H9 (cell line): ENCODE measurements around the gene GRID2. TPM values are rescaled to one million over a fixed set of nuclear protein-coding genes. Genes with fewer than 3 reads are reported as not detected.

Source experiments
- DNase-seq: peaks from one replicate; pipeline ENCODE4 v3.0.0-alpha.2; 2017
- H2AFZ ChIP-seq: one replicate; pipeline ENCODE4 v1.6.1; 2013; ENCODE audit warnings: mild to moderate bottlenecking, low read length, control low read depth, moderate library complexity
- H2AK5ac ChIP-seq: 2 replicates; pipeline ENCODE4 v1.6.1; 2013; ENCODE audit warnings: low read length, control low read depth, mixed read lengths; ENCODE audit not compliant: insufficient read length
- H2BK120ac ChIP-seq: one replicate; pipeline ENCODE4 v1.6.1; 2013; ENCODE audit warnings: low read depth, mild to moderate bottlenecking, low read length, control low read depth, inconsistent platforms; ENCODE audit not compliant: poor library complexity, severe bottlenecking
- H2BK12ac ChIP-seq: 2 replicates; pipeline ENCODE4 v1.6.1; 2013; ENCODE audit warnings: low read length, control low read depth, mixed read lengths, low read depth; ENCODE audit not compliant: insufficient read length
- H2BK15ac ChIP-seq: 2 replicates; pipeline ENCODE4 v1.6.1; 2013; ENCODE audit warnings: low read depth, low read length, control low read depth
- H2BK20ac ChIP-seq: one replicate; pipeline ENCODE4 v1.6.1; 2013; ENCODE audit warnings: low read depth, mild to moderate bottlenecking, low read length, control low read depth, inconsistent platforms; ENCODE audit not compliant: poor library complexity, severe bottlenecking
- H2BK5ac ChIP-seq: 2 replicates; pipeline ENCODE4 v1.6.1; 2013; ENCODE audit warnings: low read length, control low read depth, mixed read lengths; ENCODE audit not compliant: insufficient read length
- H3K14ac ChIP-seq: 2 replicates; pipeline ENCODE4 v1.6.1; 2013; ENCODE audit warnings: low read length, control low read depth; ENCODE audit not compliant: insufficient read depth
- H3K18ac ChIP-seq: 2 replicates; pipeline ENCODE4 v1.6.1; 2013; ENCODE audit warnings: low read depth, mild to moderate bottlenecking, mixed read lengths, low read length, control low read depth; ENCODE audit not compliant: insufficient read length
- H3K23ac ChIP-seq: 2 replicates; pipeline ENCODE4 v1.6.1; 2013; ENCODE audit warnings: low read length, control low read depth, mixed read lengths, low read depth; ENCODE audit not compliant: insufficient read length
- H3K23me2 ChIP-seq: 2 replicates; pipeline ENCODE4 v1.6.1; 2013; ENCODE audit warnings: low read depth, mild to moderate bottlenecking, mixed read lengths, low read length, control low read depth; ENCODE audit not compliant: insufficient read length, poor library complexity, severe bottlenecking
- H3K27ac ChIP-seq: 2 replicates; pipeline ENCODE4 v1.5.1; 2013; ENCODE audit warnings: low read length, control low read depth, mixed read lengths, low read depth; ENCODE audit not compliant: insufficient read length
- H3K27me3 ChIP-seq: 2 replicates; pipeline ENCODE4 v1.6.1; 2013; ENCODE audit warnings: low read length, control low read depth, inconsistent platforms; ENCODE audit not compliant: insufficient read depth
- H3K4ac ChIP-seq: 2 replicates; pipeline ENCODE4 v1.6.1; 2013; ENCODE audit warnings: low read depth, mild to moderate bottlenecking, control low read depth, inconsistent platforms, low read length, moderate library complexity
- H3K4me1 ChIP-seq: 2 replicates; pipeline ENCODE4 v1.6.1; 2013; ENCODE audit warnings: low read length, control low read depth, inconsistent platforms; ENCODE audit not compliant: insufficient read depth
- H3K4me2 ChIP-seq: 2 replicates; pipeline ENCODE4 v1.6.1; 2013; ENCODE audit warnings: low read length, control low read depth, mixed read lengths; ENCODE audit not compliant: insufficient read length, insufficient read depth
- H3K56ac ChIP-seq: 2 replicates; pipeline ENCODE4 v1.6.1; 2013; ENCODE audit warnings: low read depth, mild to moderate bottlenecking, mixed read lengths, low read length, control low read depth; ENCODE audit not compliant: insufficient read length
- H3K79me1 ChIP-seq: 2 replicates; pipeline ENCODE4 v1.6.1; 2013; ENCODE audit warnings: low read depth, mild to moderate bottlenecking, moderate library complexity, low read length, control low read depth, inconsistent platforms; ENCODE audit not compliant: insufficient read depth, poor library complexity, severe bottlenecking
- H3K79me2 ChIP-seq: 2 replicates; pipeline ENCODE4 v1.6.1; 2013; ENCODE audit warnings: low read length, control low read depth, inconsistent platforms; ENCODE audit not compliant: insufficient read depth
- H3K9ac ChIP-seq: 2 replicates; pipeline ENCODE4 v1.6.1; 2013; ENCODE audit warnings: low read length, control low read depth, mixed read lengths; ENCODE audit not compliant: insufficient read length; ENCODE audit errors: extremely low read depth
- H3K9me3 ChIP-seq: one replicate; pipeline ENCODE4 v1.6.1; 2013; ENCODE audit warnings: low read depth, low read length, inconsistent platforms; ENCODE audit not compliant: control insufficient read depth
- H3T11ph ChIP-seq: one replicate; pipeline ENCODE4 v1.6.1; 2013; ENCODE audit warnings: mild to moderate bottlenecking, low read length, control low read depth, inconsistent platforms
- H4K20me1 ChIP-seq: one replicate; pipeline ENCODE4 v1.6.1; 2013; ENCODE audit not compliant: control insufficient read depth, insufficient read length, insufficient read depth
- H4K5ac ChIP-seq: 2 replicates; pipeline ENCODE4 v1.6.1; 2013; ENCODE audit warnings: low read depth, mild to moderate bottlenecking, mixed read lengths, low read length, control low read depth; ENCODE audit not compliant: insufficient read length
- H4K8ac ChIP-seq: replicated peaks from 2 replicates; pipeline ENCODE4 v1.6.1; 2013; ENCODE audit warnings: low read length, control low read depth, mixed read lengths, low read depth; ENCODE audit not compliant: insufficient read length
- H4K91ac ChIP-seq: 2 replicates; pipeline ENCODE4 v1.6.1; 2013; ENCODE audit warnings: low read depth, mild to moderate bottlenecking, moderate library complexity, mixed read lengths, low read length, control low read depth; ENCODE audit not compliant: insufficient read length
- H3K27ac Mint-ChIP-seq, 3 experiments: 2 replicates in 2 of 3; 3 replicates in 1 of 3; pipeline ENCODE4 v1.8.0; 2020 to 2021; ENCODE audit warnings: mixed read lengths in 3 of 3, mild to moderate bottlenecking in 1 of 3, moderate library complexity in 1 of 3
- H3K27me3 Mint-ChIP-seq: 2 replicates; pipeline ENCODE4 v1.8.0; 2021; ENCODE audit warnings: low read depth, mild to moderate bottlenecking, moderate library complexity, mixed read lengths
- H3K36me3 Mint-ChIP-seq, 3 experiments: 2 replicates in 2 of 3; 3 replicates in 1 of 3; pipeline ENCODE4 v1.8.0; 2020 to 2021; ENCODE audit warnings: low read depth in 3 of 3, mixed read lengths in 3 of 3; ENCODE audit not compliant: insufficient read depth in 1 of 3
- H3K4me1 Mint-ChIP-seq, 2 experiments: 2 replicates each; pipeline ENCODE4 v1.8.0; 2020; ENCODE audit warnings: mixed read lengths in 2 of 2
- H3K4me3 Mint-ChIP-seq, 2 experiments: 2 replicates in 1 of 2; 3 replicates in 1 of 2; pipeline ENCODE4 v1.8.0; 2020 to 2021; ENCODE audit warnings: mild to moderate bottlenecking in 2 of 2, mixed read lengths in 2 of 2, moderate library complexity in 1 of 2
- H3K9me3 Mint-ChIP-seq, 2 experiments: 2 replicates in 1 of 2; 3 replicates in 1 of 2; pipeline ENCODE4 v1.8.0; 2020; ENCODE audit warnings: mild to moderate bottlenecking in 2 of 2, mixed read lengths in 2 of 2, moderate library complexity in 1 of 2
- WGBS: extraction: QIAGEN DNeasy Blood & Tissue Kit; methylation state at CpG from one replicate; pipeline ENCODE4 v1.1.7; 2013; ENCODE audit warnings: missing lambda C conversion rate, low lambda C conversion rate, mixed read lengths; ENCODE audit not compliant: insufficient read length; ENCODE audit errors: extremely low coverage; 5-methylcytosine and 5-hydroxymethylcytosine counted together
- total RNA-seq: library from RNA; stranded (reverse); gene quantifications from 2 replicates; pipeline ENCODE4 v1.2.1, GENCODE V29; 2021
- TF ChIP-seq, protein P1 (sequence below): fragments of 200-600 bp; sonication (generic); conservative IDR thresholded peaks from 3 replicates; pipeline ENCODE4 v1.8.0; 2021; ENCODE audit warnings: antibody characterized with exemption, mild to moderate bottlenecking

The GRID2 gene
- total RNA-seq, 1 experiment from 2014 or later = 21.8 TPM

DNA sequence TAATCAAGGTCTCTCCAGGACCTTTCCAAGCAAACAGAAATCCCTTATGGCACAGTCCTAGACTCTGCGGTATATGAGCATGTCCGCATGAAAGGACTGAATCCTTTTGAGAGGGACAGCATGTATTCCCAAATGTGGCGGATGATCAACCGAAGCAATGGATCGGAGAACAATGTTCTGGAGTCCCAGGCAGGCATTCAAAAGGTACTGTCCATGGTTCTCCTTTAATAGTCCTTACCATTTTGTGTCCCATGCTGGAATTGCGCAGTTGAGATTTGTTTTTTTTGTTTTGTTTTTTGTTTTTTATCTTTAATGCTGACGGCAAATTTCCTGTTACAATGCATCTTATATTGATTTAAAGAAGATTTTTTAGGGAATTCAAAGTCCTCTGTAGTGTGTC, 1211.4 kb downstream of the GRID2 start:
- Histone ChIP-seq H3K79me1 (no peaks in the 10 kb centered on the region), H2BK15ac (no peak overlapping the region), H2BK5ac (no peak overlapping the region), H2BK12ac (no peak overlapping the region), H3K9ac (no peak overlapping the region), H3K56ac (no peak overlapping the region), H3K23ac (no peak overlapping the region), H2BK120ac (no peak overlapping the region), H3K27ac (no peak overlapping the region), H3K27me3 (no peaks in the 10 kb centered on the region), H4K5ac (no peak overlapping the region), H3K4ac (no peak overlapping the region), H3K4me1 (no peaks in the 10 kb centered on the region), H2BK20ac (no peak overlapping the region), H3K79me2 (no peaks in the 10 kb centered on the region), H4K91ac (no peak overlapping the region), H3K4me2 (no peak overlapping the region), H2AK5ac (no peak overlapping the region), H4K8ac (no peak overlapping the region), H4K20me1 (no peaks in the 10 kb centered on the region), H3K23me2 (no peaks in the 10 kb centered on the region), H2AFZ (no peak overlapping the region), H3K14ac (no peak overlapping the region), H3T11ph (no peak overlapping the region), H3K9me3 (no peaks in the 10 kb centered on the region), H3K18ac (no peak overlapping the region)
- Mint-ChIP-seq H3K27me3 (no peaks in the 10 kb centered on the region), H3K36me3 (no peaks in the 10 kb centered on the region; a peak in 1 of 7 replicates), H3K27ac (no peak overlapping the region), H3K4me3 (no peak overlapping the region), H3K4me1 (no peaks in the 10 kb centered on the region), H3K9me3 (no peaks in the 10 kb centered on the region)
- WGBS = no CpG with 5 or more reads among the region's 7 CpGs
- DNase-seq = no peak
- TF ChIP-seq, protein P1, sequence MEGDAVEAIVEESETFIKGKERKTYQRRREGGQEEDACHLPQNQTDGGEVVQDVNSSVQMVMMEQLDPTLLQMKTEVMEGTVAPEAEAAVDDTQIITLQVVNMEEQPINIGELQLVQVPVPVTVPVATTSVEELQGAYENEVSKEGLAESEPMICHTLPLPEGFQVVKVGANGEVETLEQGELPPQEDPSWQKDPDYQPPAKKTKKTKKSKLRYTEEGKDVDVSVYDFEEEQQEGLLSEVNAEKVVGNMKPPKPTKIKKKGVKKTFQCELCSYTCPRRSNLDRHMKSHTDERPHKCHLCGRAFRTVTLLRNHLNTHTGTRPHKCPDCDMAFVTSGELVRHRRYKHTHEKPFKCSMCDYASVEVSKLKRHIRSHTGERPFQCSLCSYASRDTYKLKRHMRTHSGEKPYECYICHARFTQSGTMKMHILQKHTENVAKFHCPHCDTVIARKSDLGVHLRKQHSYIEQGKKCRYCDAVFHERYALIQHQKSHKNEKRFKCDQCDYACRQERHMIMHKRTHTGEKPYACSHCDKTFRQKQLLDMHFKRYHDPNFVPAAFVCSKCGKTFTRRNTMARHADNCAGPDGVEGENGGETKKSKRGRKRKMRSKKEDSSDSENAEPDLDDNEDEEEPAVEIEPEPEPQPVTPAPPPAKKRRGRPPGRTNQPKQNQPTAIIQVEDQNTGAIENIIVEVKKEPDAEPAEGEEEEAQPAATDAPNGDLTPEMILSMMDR = no peak
